OCI-LY3 (cell line): ENCODE measurements around the gene PLEKHM1.

Experiments used
- H2AFZ ChIP-seq: fragments of 200-600, 300-600 bp; shearing (Covaris generic); 2 replicates; pipeline ENCODE4 v1.6.0; 2014; ENCODE audit warnings: antibody characterized with exemption, low read depth, low read length
- H3K27ac ChIP-seq: fragments of 200-600, 300-600 bp; sonication (generic); 2 replicates; pipeline ENCODE4 v1.5.1; 2014; ENCODE audit warnings: mild to moderate bottlenecking, low read length, moderate library complexity, mixed read lengths
- H3K27me3 ChIP-seq: fragments of 200-600, 300-600 bp; sonication (generic); 2 replicates; pipeline ENCODE4 v1.6.1; 2014; ENCODE audit warnings: low read depth, low read length, mixed read lengths
- H3K36me3 ChIP-seq: fragments of 200-600, 300-600 bp; sonication (generic); replicated peaks from 2 replicates; pipeline ENCODE3; 2014; ENCODE audit warnings: low read depth, low read length, mixed read lengths
- H3K4me1 ChIP-seq: fragments of 300-600, 200-600 bp; sonication (generic); 2 replicates; pipeline ENCODE4 v1.6.1; 2014; ENCODE audit warnings: low read length, mixed read lengths
- H3K4me2 ChIP-seq: fragments of 200-600, 300-600 bp; sonication (generic); 2 replicates; pipeline ENCODE4 v1.6.1; 2014; ENCODE audit warnings: low read length, mixed read lengths
- H3K4me3 ChIP-seq: fragments of 300-600, 200-600 bp; sonication (generic); 2 replicates; pipeline ENCODE4 v1.5.1; 2014; ENCODE audit warnings: antibody characterized with exemption, mild to moderate bottlenecking, low read length, moderate library complexity
- H3K79me2 ChIP-seq: fragments of 300-600, 200-600 bp; shearing (Covaris generic); 2 replicates; pipeline ENCODE4 v1.6.1; 2014; ENCODE audit warnings: mild to moderate bottlenecking, low read length, mixed read lengths
- H3K9ac ChIP-seq: fragments of 300-600, 200-600 bp; shearing (Covaris generic); 2 replicates; pipeline ENCODE4 v1.6.0; 2014; ENCODE audit warnings: mild to moderate bottlenecking, low read length, moderate library complexity
- H3K9me3 ChIP-seq: fragments of 200-600, 300-600 bp; shearing (Covaris generic); 2 replicates; pipeline ENCODE4 v1.6.1; 2014; ENCODE audit warnings: low read length, mixed read lengths; ENCODE audit not compliant: insufficient read depth
- H4K20me1 ChIP-seq: fragments of 200-600, 300-600 bp; sonication (generic); 2 replicates; pipeline ENCODE4 v1.6.1; 2016; ENCODE audit warnings: low read length, mixed read lengths; ENCODE audit not compliant: insufficient read depth
- EZH2phosphoT487 ChIP-seq: fragments of 200-600 bp; shearing (Covaris generic); IDR thresholded peaks from 2 replicates; pipeline ENCODE4 v1.6.1; 2018; ENCODE audit warnings: antibody characterized with exemption, mixed run types, low read depth
- TF ChIP-seq, protein P1 (sequence below): fragments of 200-600, 300-600 bp; sonication (generic); IDR thresholded peaks from 2 replicates; pipeline ENCODE4 v1.5.1; 2014; ENCODE audit warnings: antibody characterized with exemption, low read length, low read depth

The PLEKHM1 gene

DNA sequence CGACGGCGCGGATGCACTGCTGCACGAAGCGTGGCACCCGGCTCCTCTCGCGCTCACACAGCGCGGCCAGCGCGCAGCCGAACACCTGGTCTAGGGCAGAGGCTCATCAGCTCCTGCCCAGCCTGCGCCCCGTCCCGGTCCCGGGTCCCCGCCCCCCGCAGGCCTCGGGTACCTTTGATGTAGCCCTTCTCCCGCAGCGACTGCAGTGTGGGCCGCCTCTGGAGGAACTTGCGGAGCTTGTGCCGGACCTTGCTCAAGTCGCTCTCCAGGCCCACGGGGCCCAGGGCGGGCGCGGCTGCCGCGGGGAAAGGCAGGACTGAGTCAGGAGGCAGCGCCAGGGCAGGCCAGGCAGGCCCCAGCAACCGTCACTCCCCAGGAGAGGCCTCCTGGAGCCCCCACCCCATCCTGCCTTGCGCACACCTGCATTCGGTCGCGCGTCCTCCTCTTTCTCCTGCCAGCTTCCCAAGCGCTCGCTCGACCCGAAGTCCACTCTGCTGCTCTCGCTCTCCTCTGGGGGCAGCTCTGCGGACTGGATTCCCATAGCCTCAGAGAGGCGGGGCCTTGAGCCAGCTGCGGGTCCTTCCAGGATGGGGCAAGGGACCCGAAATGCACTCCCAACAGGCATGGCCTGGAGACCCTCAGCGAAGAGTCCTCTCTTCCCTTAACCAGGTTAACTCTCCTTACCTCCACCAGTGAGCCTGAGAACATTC lies 93.9 kb downstream of the PLEKHM1 start:
- no peaks in the 10 kb centered on the region for H4K20me1 ChIP-seq
- TF ChIP-seq, protein P1, sequence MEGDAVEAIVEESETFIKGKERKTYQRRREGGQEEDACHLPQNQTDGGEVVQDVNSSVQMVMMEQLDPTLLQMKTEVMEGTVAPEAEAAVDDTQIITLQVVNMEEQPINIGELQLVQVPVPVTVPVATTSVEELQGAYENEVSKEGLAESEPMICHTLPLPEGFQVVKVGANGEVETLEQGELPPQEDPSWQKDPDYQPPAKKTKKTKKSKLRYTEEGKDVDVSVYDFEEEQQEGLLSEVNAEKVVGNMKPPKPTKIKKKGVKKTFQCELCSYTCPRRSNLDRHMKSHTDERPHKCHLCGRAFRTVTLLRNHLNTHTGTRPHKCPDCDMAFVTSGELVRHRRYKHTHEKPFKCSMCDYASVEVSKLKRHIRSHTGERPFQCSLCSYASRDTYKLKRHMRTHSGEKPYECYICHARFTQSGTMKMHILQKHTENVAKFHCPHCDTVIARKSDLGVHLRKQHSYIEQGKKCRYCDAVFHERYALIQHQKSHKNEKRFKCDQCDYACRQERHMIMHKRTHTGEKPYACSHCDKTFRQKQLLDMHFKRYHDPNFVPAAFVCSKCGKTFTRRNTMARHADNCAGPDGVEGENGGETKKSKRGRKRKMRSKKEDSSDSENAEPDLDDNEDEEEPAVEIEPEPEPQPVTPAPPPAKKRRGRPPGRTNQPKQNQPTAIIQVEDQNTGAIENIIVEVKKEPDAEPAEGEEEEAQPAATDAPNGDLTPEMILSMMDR: no peak
- no peak for TF ChIP-seq EZH2phosphoT487

DNA sequence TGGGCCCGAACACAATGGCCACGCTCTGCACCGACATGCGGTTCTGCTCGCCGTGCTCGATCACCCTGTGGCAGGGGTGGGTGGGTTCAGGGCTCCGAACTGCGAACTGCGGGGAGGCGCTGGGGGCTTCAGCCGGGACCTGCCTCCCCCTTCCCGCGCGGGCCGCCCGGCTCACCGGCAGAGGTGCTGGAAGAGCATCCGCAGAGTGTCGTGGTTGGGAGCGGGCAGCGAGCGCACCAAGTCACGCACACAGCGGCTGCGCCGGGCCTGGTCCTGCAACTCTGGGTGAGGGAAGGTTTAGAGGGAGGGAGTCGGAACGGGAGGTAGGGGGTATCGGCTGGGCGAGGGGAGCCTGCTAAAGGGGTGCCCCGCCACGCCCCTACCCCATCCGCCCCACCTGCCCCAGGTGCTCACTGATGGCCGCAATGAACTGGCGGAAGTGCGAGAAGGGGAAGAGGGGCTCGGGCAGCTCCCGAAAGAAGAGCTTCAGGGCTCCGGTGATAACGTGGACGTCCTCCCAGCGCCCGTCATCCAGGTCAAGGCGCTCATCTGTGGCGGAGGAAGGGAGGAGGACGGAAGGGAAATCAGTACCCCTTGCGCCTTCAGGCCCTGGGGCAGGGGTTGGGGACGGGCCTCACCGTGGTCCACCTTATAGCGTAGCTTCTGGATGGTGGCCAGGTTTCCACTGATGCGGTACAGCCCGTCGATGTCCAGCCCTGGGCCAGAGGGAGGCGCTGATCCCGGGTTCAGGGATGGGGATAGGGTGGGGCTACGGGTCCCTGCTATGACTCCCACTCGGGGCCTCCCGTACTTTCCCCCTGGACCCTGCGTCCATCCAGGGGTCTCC lies 94.7 kb downstream of the PLEKHM1 start:
- Histone ChIP-seq H4K20me1 (no peaks in the 10 kb centered on the region), H3K4me1 (no peaks in the 10 kb centered on the region), H3K36me3 (peaks cover 7% of the 10 kb centered on the region), H3K4me3 (no peak overlapping the region), H3K9me3 (no peaks in the 10 kb centered on the region), H3K27ac (no peak overlapping the region), H3K79me2 (no peaks in the 10 kb centered on the region), H3K4me2 (no peak overlapping the region), H3K27me3 (no peaks in the 10 kb centered on the region), H3K9ac (no peak overlapping the region), H2AFZ (no peak overlapping the region)
- TF ChIP-seq, protein P1: no peak
- no peak for TF ChIP-seq EZH2phosphoT487

More for the DNA sequence above, 93.9 kb downstream of the PLEKHM1 start:
- H3K36me3 ChIP-seq: peaks cover 13% of the 10 kb centered on the region
- H3K79me2 ChIP-seq: no peaks in the 10 kb centered on the region
- H3K4me1 ChIP-seq: no peaks in the 10 kb centered on the region
- H3K9me3 ChIP-seq: no peaks in the 10 kb centered on the region
- H3K4me3 ChIP-seq: no peak overlapping the region
- no peak overlapping the region for H3K4me2 ChIP-seq
- no peak overlapping the region for H2AFZ ChIP-seq
- no peak overlapping the region for H3K9ac ChIP-seq
- no peaks in the 10 kb centered on the region for H3K27me3 ChIP-seq
- no peak overlapping the region for H3K27ac ChIP-seq

DNA sequence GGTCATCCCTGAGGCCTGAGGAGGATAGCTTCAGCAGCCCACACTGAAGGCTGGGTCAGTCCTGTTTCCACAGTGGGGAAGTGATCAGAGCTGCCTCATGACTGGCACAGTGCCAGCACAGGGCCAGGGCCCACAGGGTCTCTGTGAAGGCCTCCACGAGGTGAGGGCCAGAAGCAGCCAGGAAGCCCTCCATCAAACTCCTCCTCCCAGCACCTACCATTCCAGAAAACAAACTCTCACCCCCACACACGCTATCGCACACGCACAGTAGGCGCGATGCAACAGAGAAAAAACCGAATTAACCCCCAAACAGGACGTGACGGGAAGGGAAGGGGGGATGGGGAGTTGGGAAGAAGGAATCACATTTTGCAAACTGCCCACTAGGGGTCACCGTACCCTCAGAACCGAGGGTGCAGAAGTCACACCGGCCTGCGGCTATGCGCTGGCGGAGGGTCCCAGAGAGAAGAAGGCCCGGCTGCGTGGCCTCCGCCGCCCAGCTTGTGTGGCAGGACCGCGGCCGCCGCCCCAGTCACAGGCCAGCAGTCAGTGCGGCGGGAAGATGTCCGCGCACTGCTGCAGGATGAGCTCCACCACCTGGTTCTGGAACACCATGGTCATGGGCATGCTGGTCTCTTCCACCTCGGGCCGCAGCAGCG lies 95.5 kb downstream of the PLEKHM1 start:
- Histone ChIP-seq H3K27ac (no peak overlapping the region), H4K20me1 (no peaks in the 10 kb centered on the region), H3K4me3 (no peak overlapping the region), H3K36me3 (peaks cover 7% of the 10 kb centered on the region), H3K79me2 (no peaks in the 10 kb centered on the region), H3K4me2 (no peak overlapping the region), H3K9ac (no peak overlapping the region), H3K27me3 (no peaks in the 10 kb centered on the region), H3K9me3 (no peaks in the 10 kb centered on the region), H2AFZ (no peak overlapping the region), H3K4me1 (no peaks in the 10 kb centered on the region)
- TF ChIP-seq, protein P1: peak; percentile 83
- TF ChIP-seq EZH2phosphoT487: no peak

DNA sequence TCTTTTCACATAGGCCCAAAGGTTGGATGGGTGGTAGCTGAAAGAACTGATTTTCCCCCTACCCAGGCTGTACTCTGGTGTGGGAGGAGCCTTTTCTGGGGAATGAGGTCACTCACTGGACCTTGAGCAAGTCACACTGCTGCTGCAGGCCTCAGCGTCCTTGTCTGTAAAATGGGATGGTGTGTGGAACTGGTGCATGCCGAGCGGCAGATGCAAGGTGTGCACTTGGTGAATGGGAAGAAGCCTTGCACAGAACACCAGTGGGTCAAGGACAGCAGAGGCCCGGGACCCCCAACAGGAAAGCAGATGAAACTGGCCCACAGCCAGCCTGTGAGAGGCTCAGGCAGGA lies 96.0 kb downstream of the PLEKHM1 start:
- TF ChIP-seq, protein P1: no peak
- no peak for TF ChIP-seq EZH2phosphoT487
- no peak overlapping the region for H2AFZ ChIP-seq

More for the DNA sequence above, 96.0 kb downstream of the PLEKHM1 start:
- H3K4me2 ChIP-seq: no peak overlapping the region
- no peaks in the 10 kb centered on the region for H3K79me2 ChIP-seq
- H3K9me3 ChIP-seq: no peaks in the 10 kb centered on the region
- peaks cover 7% of the 10 kb centered on the region for H3K36me3 ChIP-seq
- H3K27me3 ChIP-seq: no peaks in the 10 kb centered on the region
- H3K9ac ChIP-seq: no peak overlapping the region
- H3K27ac ChIP-seq: no peak overlapping the region
- H3K4me1 ChIP-seq: peaks cover 2% of the 10 kb centered on the region
- no peak overlapping the region for H3K4me3 ChIP-seq
- H4K20me1 ChIP-seq: no peaks in the 10 kb centered on the region
